HK-2 (cell line): ENCODE data around the gene MCAT.
A peak's percentile ranks its signal among the peaks of the same experiment; 100 is the strongest.

Experiments
- DNase-seq: peaks from one replicate; pipeline ENCODE4 v3.0.0-alpha.2; 2018; ENCODE audit not compliant: unreplicated experiment

MCAT gene

GRCh38 chr22:43090130-43090789 lies 52.9 kb downstream of the MCAT start:
- DNase-seq: peak; percentile 62

- peak; percentile 87 for DNase-seq
Observed at GRCh38 chr22:43088984-43089717, 54.0 kb downstream of the MCAT start, which contains the start of gene TTLL1. TTLL1 (minus strand) TSS chr22:43089391; CDS start chr22:43075586, 13,805 bp downstream.

GRCh38 chr22:43088627-43088983 lies 54.6 kb downstream of the MCAT start:
- DNase-seq: no peak

- no peak for DNase-seq
Observed at GRCh38 chr22:43085658-43086606, 57.3 kb downstream of the MCAT start.
